Measurements from ENCODE around the gene FIG4. TPM values are rescaled to one million over a fixed set of nuclear protein-coding genes. Genes with fewer than 3 reads are reported as not detected.

FIG4 gene
- total RNA-seq, 1 donor from 2014 or later, result 13.5 TPM

DNA sequence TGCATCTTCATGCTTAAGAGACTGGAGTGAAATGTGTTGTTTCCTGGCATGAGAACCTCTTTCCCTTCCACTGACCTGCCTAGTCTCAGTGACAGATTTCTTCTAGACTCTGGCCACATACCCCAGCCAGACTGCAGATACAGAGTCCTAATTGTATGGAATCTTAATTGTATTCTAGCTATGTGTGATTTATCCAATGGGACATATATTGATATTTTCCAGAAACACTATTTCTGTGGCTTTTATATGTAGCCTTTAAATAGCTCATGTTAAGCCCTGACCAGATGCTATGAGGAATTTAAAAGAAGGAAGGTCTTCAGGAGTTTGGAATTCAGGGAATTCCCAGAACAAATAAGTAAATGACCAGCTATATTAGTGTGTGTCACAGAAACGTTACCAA, 99.0 kb downstream of the FIG4 start:
- H3K9me3 Mint-ChIP-seq (ENCODE audit: unreplicated experiment), result no peaks in the 10 kb centered on the region
- TF ChIP-seq CTCF (IDR thresholded peaks at IDR 0.05), result no peak
- peaks cover 12% of the 10 kb centered on the region for H3K36me3 Mint-ChIP-seq (ENCODE audit: unreplicated experiment)
- peak overlapping the region; percentile 45 for H3K27ac Mint-ChIP-seq (ENCODE audit: unreplicated experiment)
- no peaks in the 10 kb centered on the region for H3K27me3 Mint-ChIP-seq (ENCODE audit: unreplicated experiment)
- H3K4me3 Mint-ChIP-seq (ENCODE audit: unreplicated experiment), result no peak overlapping the region
- H3K4me1 Mint-ChIP-seq (ENCODE audit: unreplicated experiment), result peaks cover 41% of the 10 kb centered on the region
- DNase-seq (ENCODE audit: extremely low spot score, unreplicated experiment), result no peak

GRCh38 chr6:109791301-109791700, 100.2 kb downstream of the FIG4 start:
- H3K36me3 Mint-ChIP-seq (ENCODE audit: unreplicated experiment), result peaks cover 10% of the 10 kb centered on the region
- no peak for DNase-seq (ENCODE audit: extremely low spot score, unreplicated experiment)
- TF ChIP-seq CTCF (IDR thresholded peaks at IDR 0.05), result no peak
- no peaks in the 10 kb centered on the region for H3K9me3 Mint-ChIP-seq (ENCODE audit: unreplicated experiment)
- peaks cover 41% of the 10 kb centered on the region for H3K4me1 Mint-ChIP-seq (ENCODE audit: unreplicated experiment)
- peak overlapping the region; percentile 45 for H3K27ac Mint-ChIP-seq (ENCODE audit: unreplicated experiment)
- no peak overlapping the region for H3K4me3 Mint-ChIP-seq (ENCODE audit: unreplicated experiment)
- no peaks in the 10 kb centered on the region for H3K27me3 Mint-ChIP-seq (ENCODE audit: unreplicated experiment)

DNA sequence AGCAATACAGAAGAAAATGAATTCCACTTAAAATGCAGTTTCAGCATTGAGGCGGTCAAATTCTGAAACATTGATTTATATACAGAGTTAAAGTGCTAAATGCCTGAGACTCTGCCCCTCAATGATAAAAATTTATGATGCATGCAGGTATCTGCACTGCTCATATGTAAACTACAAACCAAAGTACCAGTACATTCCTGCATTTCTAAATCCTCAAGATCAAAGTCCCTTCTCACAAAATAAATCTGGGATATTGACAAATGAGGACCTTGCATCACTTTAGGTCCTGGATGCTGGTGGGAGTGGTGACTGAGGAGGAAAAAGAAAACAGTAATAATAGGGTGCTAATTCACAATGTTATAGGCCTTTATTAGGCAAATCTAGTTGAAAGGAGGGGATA, 101.9 kb downstream of the FIG4 start:
- no peaks in the 10 kb centered on the region for H3K9me3 Mint-ChIP-seq (ENCODE audit: unreplicated experiment)
- peaks cover 12% of the 10 kb centered on the region for H3K36me3 Mint-ChIP-seq (ENCODE audit: unreplicated experiment)
- H3K4me3 Mint-ChIP-seq (ENCODE audit: unreplicated experiment), result no peak overlapping the region
- H3K27ac Mint-ChIP-seq (ENCODE audit: unreplicated experiment), result no peak overlapping the region
- DNase-seq (ENCODE audit: extremely low spot score, unreplicated experiment), result no peak
- no peaks in the 10 kb centered on the region for H3K27me3 Mint-ChIP-seq (ENCODE audit: unreplicated experiment)
- TF ChIP-seq CTCF (IDR thresholded peaks at IDR 0.05), result no peak
- peaks cover 41% of the 10 kb centered on the region for H3K4me1 Mint-ChIP-seq (ENCODE audit: unreplicated experiment)

DNA sequence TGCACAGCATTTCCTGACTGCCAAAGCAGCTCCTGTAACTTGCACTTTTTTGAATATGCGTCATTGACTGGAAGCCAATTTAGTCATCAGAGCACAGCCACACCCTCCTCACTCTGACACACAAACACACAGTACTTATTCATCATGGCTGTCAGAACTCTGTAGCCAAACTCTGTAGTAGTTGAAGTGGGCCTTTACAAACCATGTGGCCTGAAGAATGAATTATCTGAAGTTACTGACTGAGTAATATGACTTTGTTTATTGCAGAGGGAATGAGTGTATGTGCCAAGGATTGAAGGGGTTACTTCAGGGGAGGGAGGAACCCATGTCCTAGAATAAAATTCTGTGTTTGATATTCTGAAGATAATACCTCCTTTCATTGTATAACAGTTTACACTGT, 102.7 kb downstream of the FIG4 start:
- peak overlapping the region; percentile 74 for H3K27ac Mint-ChIP-seq (ENCODE audit: unreplicated experiment)
- peaks cover 8% of the 10 kb centered on the region for H3K36me3 Mint-ChIP-seq (ENCODE audit: unreplicated experiment)
- no peak for TF ChIP-seq CTCF (IDR thresholded peaks at IDR 0.05)
- peaks cover 41% of the 10 kb centered on the region for H3K4me1 Mint-ChIP-seq (ENCODE audit: unreplicated experiment)
- no peaks in the 10 kb centered on the region for H3K9me3 Mint-ChIP-seq (ENCODE audit: unreplicated experiment)
- no peak for DNase-seq (ENCODE audit: extremely low spot score, unreplicated experiment)
- no peak overlapping the region for H3K4me3 Mint-ChIP-seq (ENCODE audit: unreplicated experiment)
- H3K27me3 Mint-ChIP-seq (ENCODE audit: unreplicated experiment), result no peaks in the 10 kb centered on the region

GRCh38 chr6:109794201-109794923, 103.3 kb downstream of the FIG4 start:
- no peak for DNase-seq (ENCODE audit: extremely low spot score, unreplicated experiment)
- Mint-ChIP-seq H3K36me3 (ENCODE audit: unreplicated experiment) (peaks cover 6% of the 10 kb centered on the region), H3K4me1 (ENCODE audit: unreplicated experiment) (peaks cover 39% of the 10 kb centered on the region), H3K27ac (ENCODE audit: unreplicated experiment) (peak overlapping the region; percentile 74), H3K4me3 (ENCODE audit: unreplicated experiment) (no peak overlapping the region), H3K27me3 (ENCODE audit: unreplicated experiment) (no peaks in the 10 kb centered on the region), H3K9me3 (ENCODE audit: unreplicated experiment) (no peaks in the 10 kb centered on the region)
- no peak for TF ChIP-seq CTCF (IDR thresholded peaks at IDR 0.05)
